ENCODE measurements around the gene PRPF6. TPM values are rescaled to one million over a fixed set of nuclear protein-coding genes. Genes with fewer than 3 reads are reported as not detected.

Gene PRPF6
- total RNA-seq, 1 donor from 2014 or later = 51.9 TPM

DNA sequence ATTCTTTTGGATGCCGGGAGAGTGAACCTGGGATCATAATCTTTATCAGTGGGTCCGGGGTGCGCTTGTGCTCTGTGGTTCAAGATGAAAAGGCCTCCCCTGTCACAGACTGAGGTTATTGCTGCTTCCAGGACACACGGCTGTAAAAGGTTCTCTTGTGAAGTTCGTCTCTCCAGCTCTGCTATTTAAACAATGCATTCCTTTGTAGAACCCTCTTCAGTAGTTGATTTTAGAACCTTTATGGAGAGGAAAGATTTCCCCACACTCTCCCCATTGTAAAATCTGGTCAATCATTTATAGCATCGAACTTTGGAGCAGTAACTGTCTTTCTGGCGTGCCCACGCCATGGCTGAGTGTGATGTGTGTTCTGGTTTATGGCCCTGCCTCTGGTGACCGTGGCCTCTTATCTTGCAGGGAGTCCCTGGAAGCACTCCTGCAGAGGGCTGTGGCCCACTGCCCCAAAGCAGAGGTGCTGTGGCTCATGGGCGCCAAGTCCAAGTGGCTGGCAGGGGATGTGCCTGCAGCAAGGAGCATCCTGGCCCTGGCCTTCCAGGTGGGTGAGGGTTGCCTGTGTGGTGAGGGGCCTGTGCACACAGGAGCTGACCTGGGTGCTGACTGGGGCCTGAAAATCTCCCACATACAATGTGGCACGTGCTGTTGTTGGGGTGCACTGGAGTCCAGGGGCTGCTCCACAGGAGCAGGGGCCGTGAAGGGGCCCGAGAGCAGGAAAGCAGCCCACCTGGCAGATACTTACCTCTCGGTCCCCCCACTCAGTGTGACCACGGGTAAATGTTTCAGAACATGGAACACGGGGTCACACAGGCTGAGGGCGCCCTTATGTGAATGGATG, 43.4 kb downstream of the PRPF6 start:
- no peak overlapping the region for H3K4me3 ChIP-seq
- H3K27me3 ChIP-seq = no peaks in the 10 kb centered on the region
- TF ChIP-seq EZH2 (IDR thresholded peaks at IDR 0.05) = no peak
- TF ChIP-seq, protein P1, sequence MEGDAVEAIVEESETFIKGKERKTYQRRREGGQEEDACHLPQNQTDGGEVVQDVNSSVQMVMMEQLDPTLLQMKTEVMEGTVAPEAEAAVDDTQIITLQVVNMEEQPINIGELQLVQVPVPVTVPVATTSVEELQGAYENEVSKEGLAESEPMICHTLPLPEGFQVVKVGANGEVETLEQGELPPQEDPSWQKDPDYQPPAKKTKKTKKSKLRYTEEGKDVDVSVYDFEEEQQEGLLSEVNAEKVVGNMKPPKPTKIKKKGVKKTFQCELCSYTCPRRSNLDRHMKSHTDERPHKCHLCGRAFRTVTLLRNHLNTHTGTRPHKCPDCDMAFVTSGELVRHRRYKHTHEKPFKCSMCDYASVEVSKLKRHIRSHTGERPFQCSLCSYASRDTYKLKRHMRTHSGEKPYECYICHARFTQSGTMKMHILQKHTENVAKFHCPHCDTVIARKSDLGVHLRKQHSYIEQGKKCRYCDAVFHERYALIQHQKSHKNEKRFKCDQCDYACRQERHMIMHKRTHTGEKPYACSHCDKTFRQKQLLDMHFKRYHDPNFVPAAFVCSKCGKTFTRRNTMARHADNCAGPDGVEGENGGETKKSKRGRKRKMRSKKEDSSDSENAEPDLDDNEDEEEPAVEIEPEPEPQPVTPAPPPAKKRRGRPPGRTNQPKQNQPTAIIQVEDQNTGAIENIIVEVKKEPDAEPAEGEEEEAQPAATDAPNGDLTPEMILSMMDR (IDR thresholded peaks at IDR 0.05) = no peak
- TF ChIP-seq EZH2phosphoT487 (IDR thresholded peaks at IDR 0.05) = no peak
- no peaks in the 10 kb centered on the region for H3K36me3 ChIP-seq
- no peaks in the 10 kb centered on the region for H3K79me2 ChIP-seq (ENCODE audit: low read depth)
- H2AFZ ChIP-seq (replicated peaks) = no peak overlapping the region
- H3K27ac Mint-ChIP-seq = peak overlapping the region; percentile 14
- H3K4me1 Mint-ChIP-seq = no peaks in the 10 kb centered on the region
- DNase-seq (ENCODE audit: low spot score) = no peak
- no peak overlapping the region for H3K27ac ChIP-seq
- no peak overlapping the region for H3K4me2 ChIP-seq
- no peaks in the 10 kb centered on the region for H3K9me3 Mint-ChIP-seq
- H3K27me3 Mint-ChIP-seq (ENCODE audit: insufficient read depth, low read depth) = peaks cover 3% of the 10 kb centered on the region
- no peaks in the 10 kb centered on the region for H3K9me3 ChIP-seq (ENCODE audit: low read depth)
- no peak overlapping the region for H3K9ac ChIP-seq
- H3K4me1 ChIP-seq = no peaks in the 10 kb centered on the region
- H3K4me3 Mint-ChIP-seq = no peak overlapping the region
- H3K36me3 Mint-ChIP-seq = peaks cover 19% of the 10 kb centered on the region
- no peaks in the 10 kb centered on the region for H3F3A ChIP-seq (ENCODE audit: low read depth)
- H4K20me1 ChIP-seq (ENCODE audit: low read depth) = no peaks in the 10 kb centered on the region

GRCh38 chr20:64025101-64025825, 44.3 kb downstream of the PRPF6 start:
- Histone ChIP-seq H3K9ac (no peak overlapping the region), H3K4me1 (no peaks in the 10 kb centered on the region), H4K20me1 (ENCODE audit: low read depth) (no peaks in the 10 kb centered on the region), H3K4me2 (no peak overlapping the region), H3K36me3 (no peaks in the 10 kb centered on the region), H3F3A (ENCODE audit: low read depth) (no peaks in the 10 kb centered on the region), H3K4me3 (no peak overlapping the region), H2AFZ (replicated peaks) (no peak overlapping the region), H3K27ac (no peak overlapping the region), H3K9me3 (ENCODE audit: low read depth) (no peaks in the 10 kb centered on the region), H3K79me2 (ENCODE audit: low read depth) (no peaks in the 10 kb centered on the region), H3K27me3 (no peaks in the 10 kb centered on the region)
- no peaks in the 10 kb centered on the region for H3K4me1 Mint-ChIP-seq
- H3K9me3 Mint-ChIP-seq = no peaks in the 10 kb centered on the region
- DNase-seq (ENCODE audit: low spot score) = no peak
- peaks cover 16% of the 10 kb centered on the region for H3K36me3 Mint-ChIP-seq
- no peak overlapping the region for H3K4me3 Mint-ChIP-seq
- H3K27ac Mint-ChIP-seq = no peak overlapping the region
- TF ChIP-seq EZH2phosphoT487 (IDR thresholded peaks at IDR 0.05) = no peak
- no peak for TF ChIP-seq EZH2 (IDR thresholded peaks at IDR 0.05)
- TF ChIP-seq, protein P1 (IDR thresholded peaks at IDR 0.05) = no peak
- peaks cover 3% of the 10 kb centered on the region for H3K27me3 Mint-ChIP-seq (ENCODE audit: insufficient read depth, low read depth)

DNA sequence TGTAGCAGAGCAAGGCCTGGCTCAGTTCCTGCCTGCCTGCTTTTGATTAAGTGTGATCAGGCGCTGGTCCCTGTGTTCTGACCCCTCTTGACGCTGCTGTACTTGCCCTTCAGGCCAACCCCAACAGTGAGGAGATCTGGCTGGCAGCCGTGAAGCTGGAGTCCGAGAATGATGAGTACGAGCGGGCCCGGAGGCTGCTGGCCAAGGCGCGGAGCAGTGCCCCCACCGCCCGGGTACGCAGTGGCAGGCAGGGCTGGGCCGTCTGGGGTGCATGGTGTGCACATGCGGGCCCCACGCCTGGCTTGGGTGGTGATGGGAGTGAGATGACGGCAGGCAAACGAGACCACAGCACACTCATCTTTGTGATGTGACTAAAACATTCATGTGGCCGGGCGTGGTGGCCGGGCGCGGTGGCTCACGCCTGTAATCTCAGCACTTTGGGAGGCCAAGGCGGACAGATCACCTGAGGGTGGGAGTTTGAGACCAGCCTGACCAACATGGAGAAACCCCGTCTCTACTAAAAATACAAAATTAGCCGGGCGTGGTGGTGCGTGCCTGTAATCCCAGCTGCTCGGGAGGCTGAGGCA, 45.0 kb downstream of the PRPF6 start:
- no peak overlapping the region for H2AFZ ChIP-seq (replicated peaks)
- H3K4me3 Mint-ChIP-seq = no peak overlapping the region
- no peaks in the 10 kb centered on the region for H3K9me3 Mint-ChIP-seq
- peaks cover 19% of the 10 kb centered on the region for H3K36me3 Mint-ChIP-seq
- no peaks in the 10 kb centered on the region for H3K4me1 Mint-ChIP-seq
- no peaks in the 10 kb centered on the region for H4K20me1 ChIP-seq (ENCODE audit: low read depth)
- H3K4me2 ChIP-seq = no peak overlapping the region
- no peaks in the 10 kb centered on the region for H3K36me3 ChIP-seq
- TF ChIP-seq, protein P1 (IDR thresholded peaks at IDR 0.05) = no peak
- no peak for TF ChIP-seq EZH2phosphoT487 (IDR thresholded peaks at IDR 0.05)
- no peak for TF ChIP-seq EZH2 (IDR thresholded peaks at IDR 0.05)
- DNase-seq (ENCODE audit: low spot score) = no peak
- no peaks in the 10 kb centered on the region for H3K4me1 ChIP-seq
- no peaks in the 10 kb centered on the region for H3F3A ChIP-seq (ENCODE audit: low read depth)
- H3K27me3 Mint-ChIP-seq (ENCODE audit: insufficient read depth, low read depth) = peaks cover 3% of the 10 kb centered on the region
- no peak overlapping the region for H3K9ac ChIP-seq
- no peak overlapping the region for H3K27ac Mint-ChIP-seq
- H3K27me3 ChIP-seq = no peaks in the 10 kb centered on the region
- H3K27ac ChIP-seq = no peak overlapping the region
- no peaks in the 10 kb centered on the region for H3K9me3 ChIP-seq (ENCODE audit: low read depth)
- H3K79me2 ChIP-seq (ENCODE audit: low read depth) = no peaks in the 10 kb centered on the region
- H3K4me3 ChIP-seq = no peak overlapping the region
